ENCODE data around the gene AP2B1.

DNA sequence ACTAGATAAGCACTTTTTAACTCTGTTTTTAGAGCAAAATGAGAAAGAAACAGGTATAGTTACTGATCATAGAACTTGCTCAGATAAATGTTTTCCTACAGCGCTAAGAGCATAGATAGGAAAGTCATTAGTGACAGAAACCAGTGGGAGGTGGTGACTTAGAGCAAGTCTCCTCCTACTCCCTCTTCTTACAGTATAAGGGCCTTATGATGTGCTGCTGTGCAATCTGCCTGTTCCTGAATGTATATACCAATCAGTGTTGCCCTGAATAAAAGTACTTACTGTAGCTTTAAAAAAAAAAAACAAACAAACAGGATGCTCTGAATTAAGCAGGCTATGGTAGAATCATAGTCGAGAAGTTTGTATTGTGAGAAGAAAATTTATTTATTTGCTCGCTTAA, 121.0 kb downstream of the AP2B1 start:
- TF ChIP-seq CTCF (conservative IDR thresholded peaks at IDR 0.05) (no peak), ZFX (IDR thresholded peaks at IDR 0.05) (no peak)
